LNCAP (cell line): ENCODE data around the gene MAGI1.

Source experiments
- TF ChIP-seq, protein P1 (sequence below): fragments of 450-650 bp; IDR thresholded peaks from 2 replicates; pipeline ENCODE4 v1.5.1; 2017; ENCODE audit warnings: mild to moderate bottlenecking

Gene MAGI1

GRCh38 chr3:65665915-65666314 is 372.8 kb downstream of the MAGI1 start:
- TF ChIP-seq, protein P1, sequence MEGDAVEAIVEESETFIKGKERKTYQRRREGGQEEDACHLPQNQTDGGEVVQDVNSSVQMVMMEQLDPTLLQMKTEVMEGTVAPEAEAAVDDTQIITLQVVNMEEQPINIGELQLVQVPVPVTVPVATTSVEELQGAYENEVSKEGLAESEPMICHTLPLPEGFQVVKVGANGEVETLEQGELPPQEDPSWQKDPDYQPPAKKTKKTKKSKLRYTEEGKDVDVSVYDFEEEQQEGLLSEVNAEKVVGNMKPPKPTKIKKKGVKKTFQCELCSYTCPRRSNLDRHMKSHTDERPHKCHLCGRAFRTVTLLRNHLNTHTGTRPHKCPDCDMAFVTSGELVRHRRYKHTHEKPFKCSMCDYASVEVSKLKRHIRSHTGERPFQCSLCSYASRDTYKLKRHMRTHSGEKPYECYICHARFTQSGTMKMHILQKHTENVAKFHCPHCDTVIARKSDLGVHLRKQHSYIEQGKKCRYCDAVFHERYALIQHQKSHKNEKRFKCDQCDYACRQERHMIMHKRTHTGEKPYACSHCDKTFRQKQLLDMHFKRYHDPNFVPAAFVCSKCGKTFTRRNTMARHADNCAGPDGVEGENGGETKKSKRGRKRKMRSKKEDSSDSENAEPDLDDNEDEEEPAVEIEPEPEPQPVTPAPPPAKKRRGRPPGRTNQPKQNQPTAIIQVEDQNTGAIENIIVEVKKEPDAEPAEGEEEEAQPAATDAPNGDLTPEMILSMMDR = no peak

DNA sequence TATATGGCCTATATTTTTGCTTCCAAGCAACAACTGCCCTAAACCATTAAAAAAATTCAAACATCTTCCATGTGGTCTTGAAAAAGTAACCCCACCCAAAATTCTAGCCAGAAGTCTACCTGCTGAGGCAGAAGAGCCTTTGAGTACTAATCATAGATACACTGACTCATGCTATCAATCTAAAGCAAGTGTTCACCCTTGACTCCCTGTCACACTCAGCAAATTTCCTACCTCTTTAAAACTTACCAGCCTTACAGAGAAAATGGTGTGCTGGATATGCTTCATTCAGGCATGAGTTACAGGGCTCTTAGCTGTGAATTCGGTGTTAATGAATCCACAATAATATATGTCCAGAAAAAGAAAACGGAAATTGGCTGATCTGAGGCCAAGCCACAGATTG is 373.8 kb downstream of the MAGI1 start:
- TF ChIP-seq, protein P1 = no peak

- TF ChIP-seq, protein P1 = no peak
Observed at GRCh38 chr3:65664446-65664845, 374.3 kb downstream of the MAGI1 start.

GRCh38 chr3:65662095-65662494 is 376.6 kb downstream of the MAGI1 start:
- TF ChIP-seq, protein P1 = no peak

DNA sequence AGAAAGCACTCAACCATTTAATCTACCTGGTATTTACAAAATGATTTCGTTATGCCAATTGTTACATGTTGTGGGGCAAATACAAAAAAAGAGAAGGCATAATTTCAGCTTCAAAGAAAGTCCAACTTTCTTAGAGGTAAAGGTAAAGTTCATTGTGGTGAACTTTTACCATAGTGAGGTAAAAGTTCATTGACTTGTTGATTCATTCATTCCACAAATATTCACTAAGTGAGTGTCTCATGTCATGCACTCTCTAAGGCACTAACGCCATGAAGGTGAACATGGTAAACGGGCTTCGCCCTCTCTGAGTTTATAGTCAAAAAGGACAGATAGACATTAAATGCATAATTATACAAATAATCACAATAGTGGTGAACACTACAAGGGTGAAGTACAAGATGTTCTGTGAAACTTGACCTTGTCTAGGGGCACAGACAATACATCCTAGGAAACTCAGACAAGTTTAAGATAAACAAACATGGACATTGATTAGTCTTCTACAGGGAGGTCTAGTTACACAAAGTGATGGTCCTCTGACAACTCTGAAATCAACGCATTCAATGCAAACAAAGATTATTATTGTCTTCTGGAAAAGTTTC is 378.6 kb downstream of the MAGI1 start:
- TF ChIP-seq, protein P1 = no peak

DNA sequence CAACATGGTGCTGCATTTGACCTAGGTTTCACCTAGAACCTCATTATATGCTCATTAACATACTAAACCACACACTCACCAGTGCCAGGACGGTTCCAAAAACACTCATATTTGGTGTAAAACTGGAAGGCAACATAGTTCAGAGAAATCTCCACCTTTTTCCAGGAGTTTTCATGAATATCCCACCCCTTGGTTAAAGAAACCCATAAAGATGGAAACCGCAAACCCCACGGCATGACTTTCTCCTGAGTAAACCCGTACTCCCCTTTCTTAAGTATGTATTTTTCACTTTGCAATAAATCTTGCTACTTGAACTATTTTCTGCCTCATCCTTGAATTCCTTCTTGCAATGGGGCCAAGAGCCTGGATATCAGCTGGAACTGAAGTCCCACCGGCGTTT is 379.3 kb downstream of the MAGI1 start:
- TF ChIP-seq, protein P1 = no peak

DNA sequence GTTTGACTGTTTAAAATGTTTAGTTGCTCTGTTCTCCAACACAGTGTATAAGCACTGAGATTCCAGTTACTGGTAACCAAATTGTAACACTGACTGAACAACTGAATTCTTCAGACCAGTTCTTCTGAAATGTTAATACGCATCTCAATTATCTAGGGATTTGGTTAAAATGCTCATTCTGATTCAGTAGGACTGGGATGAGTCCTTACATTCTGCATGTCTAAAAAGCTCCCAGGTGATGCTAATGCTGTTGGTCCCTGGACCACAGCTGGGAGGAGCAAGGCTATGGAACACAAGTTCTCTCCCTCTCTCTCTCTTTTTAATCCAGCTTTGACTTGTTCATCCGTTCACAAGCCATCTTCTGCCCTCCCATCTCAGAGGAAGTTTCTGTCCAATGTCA is 380.3 kb downstream of the MAGI1 start:
- TF ChIP-seq, protein P1 = no peak

DNA sequence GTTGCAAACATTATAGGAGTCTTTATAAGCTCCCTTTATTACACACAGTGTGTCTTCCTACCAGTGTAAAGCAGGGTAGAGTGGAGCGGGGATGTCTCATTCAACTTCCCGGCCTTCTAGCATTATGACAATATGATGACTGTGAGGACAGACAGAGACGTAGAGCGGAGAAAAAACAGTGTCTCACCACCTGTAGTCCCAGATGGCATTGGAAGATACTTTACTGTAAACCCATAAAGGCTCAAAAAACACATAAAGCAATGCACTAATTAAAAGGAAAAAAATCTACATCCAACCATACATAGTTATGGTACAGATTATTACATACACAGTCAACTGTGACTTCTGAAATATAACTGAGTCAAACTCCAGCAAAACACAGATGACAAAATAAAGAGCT is 383.7 kb downstream of the MAGI1 start:
- TF ChIP-seq, protein P1 = no peak
